Measurements from ENCODE around the gene MVP. TPM values are rescaled to one million over a fixed set of nuclear protein-coding genes. Genes with fewer than 3 reads are reported as not detected.
"Not testable (repeated sequence)": the region's sequence is repeated elsewhere in the genome, so short reads cannot be mapped to it uniquely, and the experiment has no call there.

MVP gene
- total and polyA plus RNA-seq, 10 donors = 72.3 to 200 (median 152) TPM

DNA sequence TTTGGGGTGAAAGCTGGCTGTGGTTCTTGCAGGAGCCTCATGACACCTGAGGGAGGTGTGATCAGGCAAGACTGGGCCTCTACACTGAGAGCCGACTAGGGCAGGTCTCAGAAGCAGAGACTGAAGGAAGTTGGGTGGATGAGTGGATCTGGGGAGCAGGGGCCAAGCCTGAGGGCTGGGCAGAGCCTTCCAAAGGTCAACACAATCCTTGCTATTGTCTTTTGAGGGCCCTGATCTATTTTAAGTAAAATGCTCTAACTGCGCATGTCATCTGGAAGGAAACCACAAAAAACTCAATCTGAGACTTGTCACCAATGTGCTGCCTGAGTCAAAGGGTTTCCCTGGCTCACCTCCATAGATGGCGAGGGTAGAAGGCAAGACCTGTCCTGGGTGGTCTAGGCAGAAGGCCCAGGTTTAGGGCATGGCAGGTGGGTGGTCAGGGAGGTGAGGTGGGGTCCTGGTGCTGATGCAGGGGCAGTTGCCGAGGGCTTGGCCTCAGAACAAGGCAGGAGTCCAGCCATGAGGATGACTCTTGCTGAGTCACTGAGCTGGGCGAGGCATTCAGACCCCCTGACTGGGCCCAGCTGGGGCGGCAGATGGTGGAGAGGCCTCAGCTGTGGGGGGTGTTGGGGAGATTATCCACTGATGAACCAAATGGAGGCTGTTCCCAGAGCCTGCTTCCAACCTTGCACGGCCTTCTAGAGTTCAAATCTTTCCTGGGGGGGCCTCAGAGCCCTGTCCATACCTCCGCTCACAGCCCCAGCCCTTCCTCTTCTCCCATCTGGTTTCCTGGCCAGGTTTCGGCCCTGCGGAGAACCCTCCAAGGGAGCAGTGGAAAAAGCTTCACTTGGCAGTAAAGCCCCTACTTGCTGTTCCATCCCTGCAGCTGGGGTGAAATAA lies 5.1 kb downstream of the MVP start:
- intact Hi-C loops (cut with DNase I; ENCODE audit: low total_unique reads) = no loop called here
- no peaks in the 10 kb centered on the region for H3K9me3 ChIP-seq
- no peak overlapping the region for H3K4me3 ChIP-seq
- H3K4me1 ChIP-seq = peaks cover 53 to 100% (median 73%) of the 10 kb centered on the region in 6 donors
- TF ChIP-seq POLR2A (IDR thresholded peaks at IDR 0.05) (no peak), POLR2AphosphoS5 (IDR thresholded peaks at IDR 0.05) (peak in 2 of 3 donors; percentile 35 to 55)
- WGBS, 5 donors = 51 to 69% (median 57%) methylated on average over 9 to 10 of the region's 10 CpGs
- no peaks in the 10 kb centered on the region for H3K27me3 ChIP-seq (replicated peaks in 1 of 7)
- H3K36me3 ChIP-seq = peaks cover 0 to 41% (median 0%) of the 10 kb centered on the region in 6 donors
- peak overlapping the region in 6 of 8 donors; percentile 55 to 68 (median 64) for H3K27ac ChIP-seq
- no peak for DNase-seq

DNA sequence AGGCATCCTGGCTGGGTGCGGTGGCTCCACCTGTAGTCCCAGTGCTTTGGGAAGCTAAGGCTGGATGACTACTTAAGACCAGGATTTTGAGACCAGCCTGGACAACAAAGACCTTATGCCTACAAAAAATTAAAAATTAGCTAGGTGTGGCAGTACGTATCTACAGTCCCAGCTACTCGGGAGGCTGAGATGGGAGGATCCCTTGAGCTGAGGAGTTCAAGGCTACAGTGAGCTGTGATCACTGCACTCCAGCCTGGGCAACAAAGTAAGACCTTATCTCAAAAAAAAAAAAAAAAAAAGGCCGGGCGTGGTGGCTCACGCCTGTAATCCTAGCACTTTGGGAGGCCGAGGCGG lies 6.1 kb downstream of the MVP start:
- DNase-seq = no peak
- TF ChIP-seq, protein P1, sequence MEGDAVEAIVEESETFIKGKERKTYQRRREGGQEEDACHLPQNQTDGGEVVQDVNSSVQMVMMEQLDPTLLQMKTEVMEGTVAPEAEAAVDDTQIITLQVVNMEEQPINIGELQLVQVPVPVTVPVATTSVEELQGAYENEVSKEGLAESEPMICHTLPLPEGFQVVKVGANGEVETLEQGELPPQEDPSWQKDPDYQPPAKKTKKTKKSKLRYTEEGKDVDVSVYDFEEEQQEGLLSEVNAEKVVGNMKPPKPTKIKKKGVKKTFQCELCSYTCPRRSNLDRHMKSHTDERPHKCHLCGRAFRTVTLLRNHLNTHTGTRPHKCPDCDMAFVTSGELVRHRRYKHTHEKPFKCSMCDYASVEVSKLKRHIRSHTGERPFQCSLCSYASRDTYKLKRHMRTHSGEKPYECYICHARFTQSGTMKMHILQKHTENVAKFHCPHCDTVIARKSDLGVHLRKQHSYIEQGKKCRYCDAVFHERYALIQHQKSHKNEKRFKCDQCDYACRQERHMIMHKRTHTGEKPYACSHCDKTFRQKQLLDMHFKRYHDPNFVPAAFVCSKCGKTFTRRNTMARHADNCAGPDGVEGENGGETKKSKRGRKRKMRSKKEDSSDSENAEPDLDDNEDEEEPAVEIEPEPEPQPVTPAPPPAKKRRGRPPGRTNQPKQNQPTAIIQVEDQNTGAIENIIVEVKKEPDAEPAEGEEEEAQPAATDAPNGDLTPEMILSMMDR (IDR thresholded peaks at IDR 0.05 in 8 of 11, conservative IDR thresholded peaks at IDR 0.05 in 3 of 11) = no peak
- TF ChIP-seq POLR2A (IDR thresholded peaks at IDR 0.05) = no peak
- TF ChIP-seq POLR2AphosphoS5 (IDR thresholded peaks at IDR 0.05) = no peak
- H3K4me3 ChIP-seq = no peak overlapping the region
- intact Hi-C loops (cut with DNase I; ENCODE audit: low total_unique reads) = no loop called here
- no peaks in the 10 kb centered on the region for H3K27me3 ChIP-seq (replicated peaks in 1 of 7)
- H3K9me3 ChIP-seq = no peaks in the 10 kb centered on the region
- H3K27ac ChIP-seq = peak overlapping the region in 5 of 8 donors; percentile 39 to 68 (median 64)
- H3K4me1 ChIP-seq = peaks cover 50 to 99% (median 67%) of the 10 kb centered on the region in 6 donors
- H3K36me3 ChIP-seq = peaks cover 0 to 50% (median 9%) of the 10 kb centered on the region in 6 donors
- 71 to 90% (median 85%) methylated on average over 5 to 8 of the region's 8 CpGs for WGBS, 5 donors

DNA sequence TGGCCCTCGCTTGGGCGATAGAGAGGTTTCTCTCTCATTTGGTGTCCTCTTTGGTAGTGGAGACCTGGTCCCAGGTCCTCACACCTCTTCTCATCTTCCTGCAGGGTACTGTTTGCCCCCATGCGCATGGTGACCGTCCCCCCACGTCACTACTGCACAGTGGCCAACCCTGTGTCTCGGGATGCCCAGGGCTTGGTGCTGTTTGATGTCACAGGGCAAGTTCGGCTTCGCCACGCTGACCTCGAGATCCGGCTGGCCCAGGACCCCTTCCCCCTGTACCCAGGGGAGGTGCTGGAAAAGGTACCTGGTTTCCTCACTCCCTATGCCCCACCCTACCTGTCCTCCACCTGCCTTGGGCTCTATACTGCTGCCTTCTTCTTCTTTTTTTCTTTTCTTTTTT lies 10.5 kb downstream of the MVP start:
- H3K27me3 ChIP-seq (replicated peaks in 1 of 7) = no peaks in the 10 kb centered on the region
- H3K9me3 ChIP-seq = no peaks in the 10 kb centered on the region
- H3K27ac ChIP-seq = no peak overlapping the region
- H3K36me3 ChIP-seq = peaks cover 0 to 84% (median 52%) of the 10 kb centered on the region in 6 donors
- TF ChIP-seq, protein P1 (IDR thresholded peaks at IDR 0.05 in 8 of 11, conservative IDR thresholded peaks at IDR 0.05 in 3 of 11) = no peak
- TF ChIP-seq POLR2AphosphoS5 (IDR thresholded peaks at IDR 0.05) = peak in 2 of 3 donors; percentile 22 to 61
- TF ChIP-seq POLR2A (IDR thresholded peaks at IDR 0.05) = no peak
- intact Hi-C loops (cut with DNase I; ENCODE audit: low total_unique reads) = no loop called here
- H3K4me1 ChIP-seq = peaks cover 11 to 54% (median 24%) of the 10 kb centered on the region in 6 donors
- H3K4me3 ChIP-seq = no peak overlapping the region
- DNase-seq = no peak
- WGBS, 5 donors = 90 to 98% (median 94%) methylated on average over 11 of the region's 11 CpGs

DNA sequence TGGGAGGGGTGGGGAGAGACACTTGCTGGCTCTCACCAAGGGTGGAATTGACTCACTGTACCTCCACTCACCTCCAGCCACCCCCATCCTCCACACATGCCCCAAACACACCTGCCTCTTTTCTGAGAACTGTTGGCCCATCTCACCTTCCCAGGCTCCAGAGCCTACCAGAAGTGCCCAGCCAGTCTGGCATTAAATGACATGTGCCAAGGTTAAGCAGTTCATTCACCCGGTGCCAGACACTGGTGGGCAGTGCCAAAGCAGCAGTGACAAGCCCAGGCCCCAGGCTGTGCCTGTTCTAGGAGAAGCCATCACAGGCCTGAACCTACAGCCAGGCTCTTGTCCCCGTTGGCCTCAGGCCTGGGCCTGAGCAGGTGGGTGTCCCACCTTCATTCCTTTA lies 11.2 kb downstream of the MVP start:
- no peaks in the 10 kb centered on the region for H3K27me3 ChIP-seq (replicated peaks in 1 of 7)
- DNase-seq = no peak
- TF ChIP-seq POLR2A (IDR thresholded peaks at IDR 0.05) (no peak), POLR2AphosphoS5 (IDR thresholded peaks at IDR 0.05) (no peak)
- TF ChIP-seq, protein P1 (IDR thresholded peaks at IDR 0.05 in 8 of 11, conservative IDR thresholded peaks at IDR 0.05 in 3 of 11) = no peak
- no peak overlapping the region for H3K4me3 ChIP-seq
- peaks cover 0 to 84% (median 59%) of the 10 kb centered on the region in 6 donors for H3K36me3 ChIP-seq
- peaks cover 7 to 47% (median 17%) of the 10 kb centered on the region in 6 donors for H3K4me1 ChIP-seq
- no peaks in the 10 kb centered on the region for H3K9me3 ChIP-seq
- no peak overlapping the region for H3K27ac ChIP-seq
- WGBS, 5 donors = 73 to 94% (median 80%) methylated on average over 2 of the region's 2 CpGs
- intact Hi-C loops (cut with DNase I; ENCODE audit: low total_unique reads) = no loop called here

DNA sequence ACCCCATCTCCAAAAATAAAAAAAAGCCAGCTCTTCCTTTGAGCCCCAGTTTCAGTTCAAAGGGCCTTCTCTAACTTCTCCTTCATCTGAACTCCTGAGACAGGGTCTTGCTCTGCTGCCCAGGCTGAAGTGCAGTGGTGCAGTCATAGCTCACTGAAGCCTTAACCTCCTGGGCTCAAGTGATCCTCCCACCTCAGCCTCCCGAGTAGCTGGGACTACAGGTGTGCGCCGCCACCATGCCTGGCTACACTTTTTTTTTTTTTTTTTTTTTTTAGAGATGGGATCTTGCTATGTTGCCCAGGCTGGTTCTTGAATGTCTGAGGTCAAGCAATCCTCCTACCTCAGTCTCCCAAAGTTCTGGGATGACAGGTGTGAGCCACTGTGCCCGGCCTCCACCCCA lies 13.0 kb downstream of the MVP start:
- H3K9me3 ChIP-seq; H3K27ac ChIP-seq; H3K4me3 ChIP-seq; DNase-seq; H3K27me3 ChIP-seq (replicated peaks in 1 of 7); intact Hi-C loops (cut with DNase I; ENCODE audit: low total_unique reads): not testable (repeated sequence)
- peaks cover 0 to 93% (median 75%) of the 10 kb centered on the region in 6 donors for H3K36me3 ChIP-seq
- WGBS, 5 donors = 94 to 97% (median 96%) methylated on average over 4 of the region's 4 CpGs
- peaks cover 0 to 30% (median 4%) of the 10 kb centered on the region in 6 donors for H3K4me1 ChIP-seq

Data from spleen (tissue), 11 donors.